CD4-positive, alpha-beta T cell (primary cell): ENCODE results near the gene FAM222A. TPM values are rescaled to one million over a fixed set of nuclear protein-coding genes. Genes with fewer than 3 reads are reported as not detected.

ENCODE experiments used
- ATAC-seq: fragments of 200-7000 bp; cut with Tn5 transposase; one replicate; pipeline ENCODE4 v1.10.0; 2022; ENCODE audit warnings: mild to moderate bottlenecking; ENCODE audit not compliant: poor library complexity
- CTCF ChIA-PET: fragments of 350-600 bp; sonication (Branson Sonifier 250); formaldehyde crosslinking; loops from one replicate; lab custom pipeline; 2021; ENCODE audit warnings: antibody characterized with exemption, inconsistent platforms; lab: Charles Lee
- POLR2A ChIA-PET: fragments of 350-600 bp; sonication (Branson Sonifier 250); formaldehyde crosslinking; loops from one replicate; lab custom pipeline; 2021; ENCODE audit warnings: antibody characterized with exemption, inconsistent platforms; lab: Charles Lee
- DNase-seq, 14 experiments: peaks; one replicate each; pipeline ENCODE4 v3.0.0-alpha.2; 2013 to 2020; ENCODE audit warnings: mixed read lengths in 2 of 14
- H3K27ac ChIP-seq, 2 donors: one replicate each; pipeline versions ENCODE4 v1.5.1 to v1.7.0; 2013; ENCODE audit warnings: low read length in 2 of 2, low read depth in 1 of 2, mild to moderate bottlenecking in 1 of 2
- H3K27me3 ChIP-seq, 2 experiments: 1 replicate in 1 of 2; 2 replicates in 1 of 2; pipeline versions ENCODE4 v1.6.1 to v1.7.0; 2013; ENCODE audit warnings: low read length in 2 of 2, control low read depth in 1 of 2, mild to moderate bottlenecking in 1 of 2, moderate library complexity in 1 of 2; ENCODE audit not compliant: insufficient read depth in 2 of 2, control insufficient read depth in 1 of 2
- H3K36me3 ChIP-seq: one replicate; pipeline ENCODE4 v1.6.1; 2013; ENCODE audit warnings: low read length, control low read depth; ENCODE audit not compliant: insufficient read depth
- H3K4me1 ChIP-seq: one replicate; pipeline ENCODE4 v1.6.1; 2013; ENCODE audit warnings: low read length, control low read depth; ENCODE audit not compliant: insufficient read depth
- H3K4me3 ChIP-seq: one replicate; pipeline ENCODE4 v1.5.1; 2013; ENCODE audit warnings: mild to moderate bottlenecking, low read length, moderate library complexity
- H3K9me3 ChIP-seq, 2 experiments: 1 replicate in 1 of 2; 2 replicates in 1 of 2; pipeline versions ENCODE4 v1.6.1 to v1.7.0; 2013; ENCODE audit warnings: low read length in 2 of 2, mild to moderate bottlenecking in 2 of 2, control low read depth in 1 of 2, moderate library complexity in 1 of 2; ENCODE audit not compliant: control insufficient read depth in 1 of 2, insufficient read depth in 1 of 2
- H3K27ac Mint-ChIP-seq: one replicate; pipeline ENCODE4 v1.8.0; 2020; ENCODE audit warnings: mixed read lengths
- H3K27me3 Mint-ChIP-seq: one replicate; pipeline ENCODE4 v1.8.0; 2021; ENCODE audit warnings: mixed read lengths
- H3K36me3 Mint-ChIP-seq: one replicate; pipeline ENCODE4 v1.8.0; 2021; ENCODE audit warnings: low read depth, mixed read lengths
- H3K4me1 Mint-ChIP-seq: one replicate; pipeline ENCODE4 v1.8.0; 2021; ENCODE audit warnings: low read depth, mixed read lengths
- H3K4me3 Mint-ChIP-seq: one replicate; pipeline ENCODE4 v1.8.0; 2020; ENCODE audit warnings: mild to moderate bottlenecking, mixed read lengths
- H3K9me3 Mint-ChIP-seq: one replicate; pipeline ENCODE4 v1.8.0; 2020; ENCODE audit warnings: mixed read lengths
- intact Hi-C, 2 experiments: fragments of 100-400 bp; cut with DNase I in 1 of 2; cut with micrococcal nuclease in 1 of 2; formaldehyde crosslinking; loops; one replicate each; pipeline versions ENCODE4 v1.15.1 to v1.9.0; 2023 to 2025; cut with DNase I, micrococcal nuclease
- total RNA-seq, 174 experiments: library from RNA in 2 of 174; stranded (reverse) in 2 of 174; gene quantifications; one replicate each; pipeline ENCODE4 v1.2.3 and lab custom pipeline; 2021 to 2026
- TF ChIP-seq, protein P1 (sequence below): fragments of 200-600 bp; IDR thresholded peaks from one replicate; pipeline ENCODE4 v1.8.0; 2022; ENCODE audit warnings: antibody characterized with exemption, mild to moderate bottlenecking

FAM222A gene
- total RNA-seq, 2 experiments from 2014 or later, result 1.1 to 1.7 TPM

DNA sequence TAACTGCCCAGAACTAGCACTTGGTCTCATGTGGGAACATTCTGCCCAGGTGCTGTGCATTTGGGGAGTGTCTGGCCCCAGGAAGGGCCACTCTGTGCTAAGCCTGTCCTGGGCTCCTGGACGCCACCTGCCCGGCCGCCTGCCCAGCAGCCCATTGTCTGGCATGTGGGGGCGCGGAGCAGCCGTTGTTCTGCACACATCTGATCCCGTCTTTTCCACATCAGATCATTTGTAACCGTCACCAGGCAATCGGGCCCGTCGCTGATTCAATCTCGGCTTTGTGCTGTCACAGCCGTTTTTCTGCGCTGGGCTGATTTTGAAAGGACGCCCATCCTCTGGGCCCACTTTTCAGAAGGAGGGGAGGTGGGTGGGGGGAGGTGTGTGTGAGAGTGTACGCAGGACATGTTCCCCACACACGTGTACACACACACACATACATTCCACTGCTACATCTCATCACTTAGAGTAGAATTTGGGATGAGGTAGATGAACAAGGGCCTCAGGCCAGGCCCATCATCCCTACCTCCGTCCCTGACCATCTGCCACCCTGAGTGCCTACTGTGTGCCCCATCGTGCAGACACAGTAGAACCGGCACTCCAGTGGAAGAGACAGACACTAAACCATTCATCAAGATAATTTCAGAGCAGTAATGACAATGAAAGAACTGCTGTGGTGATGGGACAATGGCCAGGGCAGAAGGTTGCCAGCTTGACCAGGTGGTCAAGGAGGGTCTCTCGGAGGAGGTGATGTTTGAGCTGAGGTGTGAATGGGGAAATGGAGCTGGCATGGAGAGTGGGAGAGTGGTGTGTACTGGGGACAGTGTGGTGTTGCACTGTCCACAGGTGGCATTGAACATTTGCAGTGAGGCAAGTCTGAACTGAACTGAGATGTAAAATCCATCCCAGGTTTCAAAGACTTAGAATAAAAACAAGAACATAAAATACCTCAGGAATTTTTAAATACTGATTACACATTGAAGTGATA, 19.0 kb downstream of the FAM222A start:
- DNase-seq (peak in 1 of 14 experiments; percentile 2), ATAC-seq (no peak)
- Histone ChIP-seq H3K9me3 (no peaks in the 10 kb centered on the region), H3K27me3 (peaks cover 8 to 25% of the 10 kb centered on the region in 2 experiments), H3K4me1 (no peaks in the 10 kb centered on the region), H3K36me3 (no peaks in the 10 kb centered on the region), H3K4me3 (no peak overlapping the region), H3K27ac (no peak overlapping the region)
- Mint-ChIP-seq H3K4me1 (no peaks in the 10 kb centered on the region), H3K4me3 (no peak overlapping the region), H3K9me3 (no peaks in the 10 kb centered on the region), H3K27ac (no peak overlapping the region), H3K36me3 (no peaks in the 10 kb centered on the region), H3K27me3 (peaks cover 30% of the 10 kb centered on the region)
- POLR2A ChIA-PET, result no interaction called here
- TF ChIP-seq, protein P1, sequence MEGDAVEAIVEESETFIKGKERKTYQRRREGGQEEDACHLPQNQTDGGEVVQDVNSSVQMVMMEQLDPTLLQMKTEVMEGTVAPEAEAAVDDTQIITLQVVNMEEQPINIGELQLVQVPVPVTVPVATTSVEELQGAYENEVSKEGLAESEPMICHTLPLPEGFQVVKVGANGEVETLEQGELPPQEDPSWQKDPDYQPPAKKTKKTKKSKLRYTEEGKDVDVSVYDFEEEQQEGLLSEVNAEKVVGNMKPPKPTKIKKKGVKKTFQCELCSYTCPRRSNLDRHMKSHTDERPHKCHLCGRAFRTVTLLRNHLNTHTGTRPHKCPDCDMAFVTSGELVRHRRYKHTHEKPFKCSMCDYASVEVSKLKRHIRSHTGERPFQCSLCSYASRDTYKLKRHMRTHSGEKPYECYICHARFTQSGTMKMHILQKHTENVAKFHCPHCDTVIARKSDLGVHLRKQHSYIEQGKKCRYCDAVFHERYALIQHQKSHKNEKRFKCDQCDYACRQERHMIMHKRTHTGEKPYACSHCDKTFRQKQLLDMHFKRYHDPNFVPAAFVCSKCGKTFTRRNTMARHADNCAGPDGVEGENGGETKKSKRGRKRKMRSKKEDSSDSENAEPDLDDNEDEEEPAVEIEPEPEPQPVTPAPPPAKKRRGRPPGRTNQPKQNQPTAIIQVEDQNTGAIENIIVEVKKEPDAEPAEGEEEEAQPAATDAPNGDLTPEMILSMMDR, result no peak
- intact Hi-C loops, result no loop called here
- CTCF ChIA-PET, result no interaction called here

DNA sequence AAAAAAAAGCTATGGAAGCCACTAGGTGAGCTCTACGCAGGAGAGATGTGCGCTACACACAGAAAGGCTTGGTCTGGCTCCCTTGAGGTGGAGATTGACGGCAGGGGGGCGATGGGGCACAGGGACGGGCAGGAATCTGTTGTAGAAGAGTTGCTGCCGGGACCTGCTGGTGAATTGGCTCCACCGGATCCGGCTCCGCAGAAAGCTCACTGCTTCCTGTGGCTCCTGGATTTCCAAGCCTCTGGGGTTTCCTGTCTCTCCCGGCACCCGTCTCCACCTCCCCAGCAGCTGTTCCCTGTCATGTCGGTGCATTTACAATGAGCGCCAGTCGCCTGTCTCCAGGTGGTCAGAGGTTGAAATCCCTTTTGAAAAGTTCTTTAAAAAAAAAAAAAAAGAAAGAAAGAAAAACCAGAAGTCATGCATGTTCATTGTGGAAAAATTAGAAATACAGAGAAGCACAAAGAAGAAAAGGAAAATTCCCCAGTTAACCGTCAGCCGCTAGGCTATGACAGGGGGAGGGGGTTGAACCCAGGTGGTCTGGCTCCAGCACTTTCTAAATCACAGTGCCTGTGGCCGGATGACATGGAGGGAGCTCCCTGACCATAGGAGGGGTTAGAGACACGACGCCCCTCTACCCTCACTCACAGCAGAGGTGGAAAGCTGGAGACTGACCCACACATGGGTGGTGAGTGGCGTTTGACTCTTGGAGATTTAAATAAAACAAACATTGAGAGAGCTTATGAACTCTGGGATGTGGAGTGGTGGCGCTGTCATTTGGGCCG, 20.8 kb downstream of the FAM222A start:
- no peaks in the 10 kb centered on the region for H3K4me1 Mint-ChIP-seq
- H3K4me3 Mint-ChIP-seq, result no peak overlapping the region
- H3K27me3 Mint-ChIP-seq, result peaks cover 30% of the 10 kb centered on the region
- no peak for ATAC-seq
- no peaks in the 10 kb centered on the region for H3K36me3 Mint-ChIP-seq
- Histone ChIP-seq H3K4me1 (no peaks in the 10 kb centered on the region), H3K4me3 (no peak overlapping the region), H3K27me3 (peaks cover 8 to 25% of the 10 kb centered on the region in 2 experiments), H3K27ac (no peak overlapping the region), H3K36me3 (no peaks in the 10 kb centered on the region), H3K9me3 (no peaks in the 10 kb centered on the region)
- CTCF ChIA-PET, result no interaction called here
- intact Hi-C loops, result no loop called here
- no peak overlapping the region for H3K27ac Mint-ChIP-seq
- POLR2A ChIA-PET, result no interaction called here
- TF ChIP-seq, protein P1, result no peak
- H3K9me3 Mint-ChIP-seq, result no peaks in the 10 kb centered on the region
- DNase-seq, result peak in 1 of 14 experiments; percentile 12

DNA sequence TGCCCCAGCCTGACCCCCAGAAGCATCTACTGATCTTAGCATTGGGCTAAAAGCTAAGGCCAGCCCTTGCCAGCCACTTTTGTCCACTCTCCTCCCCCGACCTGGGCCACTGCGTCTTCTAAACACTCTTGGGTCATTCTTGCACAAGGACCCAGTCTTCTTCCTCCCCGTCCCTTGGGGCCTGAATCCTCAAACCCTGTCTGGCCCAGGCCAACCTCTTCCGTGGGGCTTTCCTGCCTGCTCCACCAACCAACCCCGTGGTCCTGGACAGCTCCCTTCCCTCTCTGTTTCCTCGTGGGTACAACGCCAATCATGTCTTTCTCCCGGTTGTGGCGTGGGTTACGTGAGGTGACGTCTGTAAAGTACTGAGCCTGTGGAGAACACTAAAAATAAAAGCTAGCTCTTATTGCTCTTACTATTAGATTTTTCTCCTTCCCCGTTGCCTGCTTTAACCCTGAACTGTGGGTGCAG, 21.5 kb downstream of the FAM222A start:
- Histone ChIP-seq H3K4me1 (no peaks in the 10 kb centered on the region), H3K36me3 (no peaks in the 10 kb centered on the region), H3K9me3 (no peaks in the 10 kb centered on the region), H3K27me3 (peaks cover 8 to 25% of the 10 kb centered on the region in 2 experiments), H3K27ac (no peak overlapping the region), H3K4me3 (no peak overlapping the region)
- ChIA-PET POLR2A (no interaction called here), CTCF (no interaction called here)
- H3K4me1 Mint-ChIP-seq, result no peaks in the 10 kb centered on the region
- no peak overlapping the region for H3K4me3 Mint-ChIP-seq
- H3K36me3 Mint-ChIP-seq, result no peaks in the 10 kb centered on the region
- ATAC-seq (no peak), DNase-seq (peak in 1 of 14 experiments; percentile 6)
- H3K9me3 Mint-ChIP-seq, result no peaks in the 10 kb centered on the region
- peaks cover 30% of the 10 kb centered on the region for H3K27me3 Mint-ChIP-seq
- no peak overlapping the region for H3K27ac Mint-ChIP-seq
- intact Hi-C loops, result no loop called here
- TF ChIP-seq, protein P1, result no peak
